Spleen (tissue), 7 donors: ENCODE data around the gene CDNF.
"Not testable (repeated sequence)": the region's sequence is repeated elsewhere in the genome, so short reads cannot be mapped to it uniquely, and the experiment has no call there.

Experiments used
- POLR2A ChIP-seq, 3 donors: fragments of 450-650 bp; IDR thresholded peaks; one replicate each; pipeline ENCODE4 v1.5.1; 2017; ENCODE audit warnings: antibody characterized with exemption in 3 of 3, mild to moderate bottlenecking in 1 of 3
- POLR2AphosphoS5 ChIP-seq, 3 donors: sonication (generic); formaldehyde crosslinking; IDR thresholded peaks; one replicate each; pipeline ENCODE4 v1.5.1; 2017; ENCODE audit warnings: antibody characterized with exemption in 3 of 3
- TF ChIP-seq, protein P1 (sequence below), 11 experiments: fragments of 200-600 bp in 7 of 11; fragments of 450-650 bp in 4 of 11; sonication (generic) in 4 of 11; IDR thresholded peaks in 8 of 11; conservative IDR thresholded peaks in 3 of 11; 1 replicate in 7 of 11; 2 replicates in 4 of 11; pipeline versions ENCODE4 v1.4.0 to v1.8.0; 2016 to 2021; ENCODE audit warnings: antibody characterized with exemption in 11 of 11, inconsistent platforms in 4 of 11, mild to moderate bottlenecking in 1 of 11
- donor health status: DM: no; HTN: no; CAD: no; lungs with moderate emphysema.
- donor health status: DM: no; HTN: no; CAD: no.
- donor health status: DM: no; HTN: no; CAD: no.

DNA sequence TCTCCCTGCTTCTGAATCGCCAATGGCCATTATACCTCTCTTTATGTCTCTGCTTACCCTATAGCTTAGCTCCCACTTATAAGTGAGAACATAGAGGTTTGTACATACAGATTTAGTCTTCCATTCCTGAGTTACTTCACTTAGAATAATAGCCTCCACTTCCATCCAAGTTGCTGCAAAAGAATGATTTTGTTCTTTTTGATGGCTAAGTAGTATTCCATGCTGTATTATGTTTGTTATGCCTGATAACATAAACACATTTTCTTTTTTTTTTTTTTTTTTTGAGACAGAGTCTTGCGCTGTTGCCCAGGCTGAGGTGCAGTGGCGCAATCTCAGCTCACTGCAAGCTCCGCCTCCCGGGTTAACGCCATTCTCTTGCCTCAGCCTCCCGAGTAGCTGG is 21.1 kb downstream of the CDNF start:
- TF ChIP-seq, protein P1, sequence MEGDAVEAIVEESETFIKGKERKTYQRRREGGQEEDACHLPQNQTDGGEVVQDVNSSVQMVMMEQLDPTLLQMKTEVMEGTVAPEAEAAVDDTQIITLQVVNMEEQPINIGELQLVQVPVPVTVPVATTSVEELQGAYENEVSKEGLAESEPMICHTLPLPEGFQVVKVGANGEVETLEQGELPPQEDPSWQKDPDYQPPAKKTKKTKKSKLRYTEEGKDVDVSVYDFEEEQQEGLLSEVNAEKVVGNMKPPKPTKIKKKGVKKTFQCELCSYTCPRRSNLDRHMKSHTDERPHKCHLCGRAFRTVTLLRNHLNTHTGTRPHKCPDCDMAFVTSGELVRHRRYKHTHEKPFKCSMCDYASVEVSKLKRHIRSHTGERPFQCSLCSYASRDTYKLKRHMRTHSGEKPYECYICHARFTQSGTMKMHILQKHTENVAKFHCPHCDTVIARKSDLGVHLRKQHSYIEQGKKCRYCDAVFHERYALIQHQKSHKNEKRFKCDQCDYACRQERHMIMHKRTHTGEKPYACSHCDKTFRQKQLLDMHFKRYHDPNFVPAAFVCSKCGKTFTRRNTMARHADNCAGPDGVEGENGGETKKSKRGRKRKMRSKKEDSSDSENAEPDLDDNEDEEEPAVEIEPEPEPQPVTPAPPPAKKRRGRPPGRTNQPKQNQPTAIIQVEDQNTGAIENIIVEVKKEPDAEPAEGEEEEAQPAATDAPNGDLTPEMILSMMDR (IDR thresholded peaks at IDR 0.05 in 8 of 11, conservative IDR thresholded peaks at IDR 0.05 in 3 of 11), result not testable (repeated sequence)
- TF ChIP-seq POLR2AphosphoS5, POLR2A (IDR thresholded peaks at IDR 0.05): not testable (repeated sequence)
